Measurements from ENCODE around the gene SNX14.
"Not testable (repeated sequence)": the region's sequence is repeated elsewhere in the genome, so short reads cannot be mapped to it uniquely, and the experiment has no call there.

SNX14 gene

GRCh38 chr6:85591207-85591606, 2.5 kb downstream of the SNX14 start:
- no peak for DNase-seq

- DNase-seq: no peak
Measured at GRCh38 chr6:85585741-85586140, 7.9 kb downstream of the SNX14 start.

- DNase-seq: not testable (repeated sequence)
Measured at GRCh38 chr6:85582832-85583231, 10.8 kb downstream of the SNX14 start.

GRCh38 chr6:85581572-85581971, 12.1 kb downstream of the SNX14 start:
- no peak for DNase-seq

GRCh38 chr6:85580878-85581267, 12.8 kb downstream of the SNX14 start:
- no peak for DNase-seq

GRCh38 chr6:85580118-85580877, 13.4 kb downstream of the SNX14 start:
- DNase-seq: no peak

GRCh38 chr6:85579581-85579980, 14.1 kb downstream of the SNX14 start:
- DNase-seq: no peak

GRCh38 chr6:85576476-85576875, 17.2 kb downstream of the SNX14 start:
- DNase-seq: no peak

- DNase-seq: no peak
Measured at GRCh38 chr6:85574932-85575598, 18.6 kb downstream of the SNX14 start.

- DNase-seq: no peak
Measured at GRCh38 chr6:85569323-85569722, 24.3 kb downstream of the SNX14 start.

GRCh38 chr6:85568411-85568810, 25.2 kb downstream of the SNX14 start:
- DNase-seq: no peak

GRCh38 chr6:85565736-85566135, 27.9 kb downstream of the SNX14 start:
- DNase-seq: no peak

GRCh38 chr6:85564223-85564622, 29.4 kb downstream of the SNX14 start:
- DNase-seq: not testable (repeated sequence)

GRCh38 chr6:85561750-85562357, 31.8 kb downstream of the SNX14 start:
- no peak for DNase-seq

GRCh38 chr6:85556992-85557668, 36.5 kb downstream of the SNX14 start:
- no peak for DNase-seq

- no peak for DNase-seq
Measured at GRCh38 chr6:85552652-85553051, 41.0 kb downstream of the SNX14 start.

GRCh38 chr6:85551264-85551663, 42.4 kb downstream of the SNX14 start:
- no peak for DNase-seq

GRCh38 chr6:85547719-85548118, 45.9 kb downstream of the SNX14 start:
- no peak for DNase-seq

- DNase-seq: no peak
Measured at GRCh38 chr6:85544776-85545175, 48.9 kb downstream of the SNX14 start.

GRCh38 chr6:85537055-85537494, 56.6 kb downstream of the SNX14 start:
- DNase-seq: no peak

GRCh38 chr6:85524281-85524680, 69.4 kb downstream of the SNX14 start:
- DNase-seq: not testable (repeated sequence)

GRCh38 chr6:85516168-85516567, 77.5 kb downstream of the SNX14 start:
- no peak for DNase-seq

GRCh38 chr6:85506441-85507093, 87.1 kb downstream of the SNX14 start:
- DNase-seq: no peak

All from effector CD4-positive, alpha-beta T cell (primary cell).